ENCODE results near the gene SOX5. TPM values are rescaled to one million over a fixed set of nuclear protein-coding genes. Genes with fewer than 3 reads are reported as not detected.
"Not testable (repeated sequence)": the region's sequence is repeated elsewhere in the genome, so short reads cannot be mapped to it uniquely, and the experiment has no call there.

Gene SOX5
- total RNA-seq, 2 experiments from 2014 or later, result not detected

GRCh38 chr12:23509832-23510231 lies 439.6 kb downstream of the SOX5 start:
- H3K36me3 Mint-ChIP-seq (ENCODE audit: low read depth); CTCF ChIA-PET; H3K4me1 Mint-ChIP-seq; H3K27me3 Mint-ChIP-seq; H3K27ac Mint-ChIP-seq; DNase-seq; H3K9me3 Mint-ChIP-seq; POLR2A ChIA-PET; H3K4me3 Mint-ChIP-seq: not testable (repeated sequence)

DNA sequence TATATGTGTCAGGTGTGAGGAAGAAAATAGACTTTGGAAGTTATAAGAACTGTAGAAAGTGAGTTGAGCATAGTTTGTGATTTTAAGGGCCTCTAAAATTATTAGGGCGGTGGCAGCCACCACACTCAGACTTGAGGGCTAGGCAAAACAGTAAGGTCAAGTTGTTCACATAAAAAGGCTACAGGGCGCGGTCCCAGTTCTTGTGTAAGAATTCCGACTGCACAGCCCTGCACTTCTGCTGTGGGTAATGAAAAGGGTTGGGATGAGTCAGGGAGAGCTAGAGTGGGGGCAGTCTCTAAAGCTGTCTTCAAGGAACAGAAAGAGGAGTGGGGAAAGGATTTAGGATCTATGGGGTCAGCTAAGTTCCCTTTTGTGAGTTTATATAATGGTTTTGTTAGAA lies 441.7 kb downstream of the SOX5 start:
- H3K36me3 Mint-ChIP-seq (ENCODE audit: low read depth); H3K27ac Mint-ChIP-seq; H3K9me3 Mint-ChIP-seq; H3K4me1 Mint-ChIP-seq; POLR2A ChIA-PET; H3K27me3 Mint-ChIP-seq; H3K4me3 Mint-ChIP-seq; DNase-seq; CTCF ChIA-PET: not testable (repeated sequence)

GRCh38 chr12:23505736-23506135 lies 443.7 kb downstream of the SOX5 start:
- POLR2A ChIA-PET; DNase-seq; H3K9me3 Mint-ChIP-seq; H3K36me3 Mint-ChIP-seq (ENCODE audit: low read depth); H3K27ac Mint-ChIP-seq; CTCF ChIA-PET; H3K4me3 Mint-ChIP-seq; H3K4me1 Mint-ChIP-seq; H3K27me3 Mint-ChIP-seq: not testable (repeated sequence)

DNA sequence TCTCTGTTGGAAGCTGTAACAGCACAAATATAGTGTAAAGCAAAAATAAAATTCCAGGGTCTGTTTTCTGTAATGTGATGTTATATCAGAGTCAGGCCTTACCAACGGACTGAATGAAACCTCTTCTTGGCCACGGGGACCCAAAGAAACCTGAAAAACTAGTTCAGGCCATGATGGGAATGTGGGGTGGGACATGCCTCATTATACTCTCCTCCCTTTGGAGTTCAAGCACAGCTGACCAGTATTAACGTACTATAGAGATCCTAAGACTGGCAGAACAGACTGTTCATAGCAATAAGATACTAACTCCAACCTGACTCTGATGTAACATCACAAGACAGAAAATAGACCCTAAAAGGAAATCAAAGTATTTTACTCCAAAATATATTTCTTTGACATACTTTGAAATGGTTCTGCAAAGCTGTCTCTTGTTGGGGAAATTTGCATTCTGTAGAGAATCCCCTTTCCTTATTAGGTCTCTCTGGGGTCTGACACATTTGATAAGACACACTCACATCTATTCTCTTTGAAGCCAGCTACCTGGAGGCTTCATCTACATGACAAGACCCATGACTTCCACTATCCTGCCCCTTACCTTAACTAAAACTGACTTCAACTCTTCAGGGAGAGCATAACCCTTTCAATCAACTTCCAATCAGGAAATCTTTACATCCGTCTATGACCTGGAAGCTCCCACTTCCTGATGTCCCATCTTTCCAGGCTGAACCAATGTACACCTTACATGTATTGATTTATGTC lies 444.6 kb downstream of the SOX5 start:
- CTCF ChIA-PET, result no interaction called here
- no peak for DNase-seq
- Mint-ChIP-seq H3K36me3 (ENCODE audit: low read depth) (no peaks in the 10 kb centered on the region), H3K4me1 (no peaks in the 10 kb centered on the region), H3K9me3 (peaks cover 5% of the 10 kb centered on the region), H3K4me3 (no peak overlapping the region), H3K27me3 (no peaks in the 10 kb centered on the region), H3K27ac (no peak overlapping the region)
- POLR2A ChIA-PET, result no interaction called here

GRCh38 chr12:23504043-23504442 lies 445.4 kb downstream of the SOX5 start:
- CTCF ChIA-PET, result no interaction called here
- Mint-ChIP-seq H3K27me3 (no peaks in the 10 kb centered on the region), H3K36me3 (ENCODE audit: low read depth) (no peaks in the 10 kb centered on the region), H3K4me1 (no peaks in the 10 kb centered on the region), H3K9me3 (peaks cover 5% of the 10 kb centered on the region), H3K27ac (no peak overlapping the region), H3K4me3 (no peak overlapping the region)
- POLR2A ChIA-PET, result no interaction called here
- DNase-seq, result no peak

- H3K36me3 Mint-ChIP-seq (ENCODE audit: low read depth), result no peaks in the 10 kb centered on the region
- CTCF ChIA-PET, result no interaction called here
- no peaks in the 10 kb centered on the region for H3K4me1 Mint-ChIP-seq
These were observed 445.9 kb downstream of the SOX5 start for GRCh38 chr12:23503544-23503943.

DNA sequence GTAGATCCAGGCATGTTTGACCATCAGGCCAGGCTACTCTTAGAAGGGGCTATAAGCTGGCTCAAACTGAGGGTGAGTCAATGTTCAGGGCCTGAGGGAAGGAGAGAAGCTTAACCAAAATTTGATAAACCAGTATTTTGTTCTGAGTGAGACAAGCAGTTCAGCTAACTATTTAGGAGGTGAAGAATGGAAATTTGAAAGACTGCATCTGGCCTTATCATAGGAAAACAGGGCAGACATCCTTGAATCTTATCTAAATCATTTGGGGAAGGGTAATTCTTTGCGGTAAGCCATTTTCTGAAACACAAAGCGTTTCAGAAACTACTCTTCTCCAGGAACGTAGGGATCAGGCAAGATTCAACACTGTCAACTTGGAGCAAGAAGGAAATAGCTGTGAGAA lies 447.2 kb downstream of the SOX5 start:
- ChIA-PET POLR2A (no interaction called here), CTCF (no interaction called here)
- no peak for DNase-seq
- no peaks in the 10 kb centered on the region for H3K4me1 Mint-ChIP-seq
- H3K36me3 Mint-ChIP-seq (ENCODE audit: low read depth), result no peaks in the 10 kb centered on the region
- no peaks in the 10 kb centered on the region for H3K27me3 Mint-ChIP-seq
- no peak overlapping the region for H3K4me3 Mint-ChIP-seq
- no peak overlapping the region for H3K27ac Mint-ChIP-seq
- peaks cover 11% of the 10 kb centered on the region for H3K9me3 Mint-ChIP-seq

More at GRCh38 chr12:23503544-23503943, 445.9 kb downstream of the SOX5 start:
- POLR2A ChIA-PET, result no interaction called here
- Mint-ChIP-seq H3K27me3 (no peaks in the 10 kb centered on the region), H3K9me3 (peaks cover 7% of the 10 kb centered on the region), H3K4me3 (no peak overlapping the region), H3K27ac (no peak overlapping the region)
- no peak for DNase-seq

GRCh38 chr12:23495472-23495871 lies 454.0 kb downstream of the SOX5 start:
- Mint-ChIP-seq H3K9me3 (peaks cover 6% of the 10 kb centered on the region), H3K27ac (no peak overlapping the region), H3K4me1 (no peaks in the 10 kb centered on the region), H3K4me3 (no peak overlapping the region), H3K27me3 (no peaks in the 10 kb centered on the region), H3K36me3 (ENCODE audit: low read depth) (no peaks in the 10 kb centered on the region)
- ChIA-PET POLR2A (no interaction called here), CTCF (no interaction called here)
- DNase-seq, result no peak

DNA sequence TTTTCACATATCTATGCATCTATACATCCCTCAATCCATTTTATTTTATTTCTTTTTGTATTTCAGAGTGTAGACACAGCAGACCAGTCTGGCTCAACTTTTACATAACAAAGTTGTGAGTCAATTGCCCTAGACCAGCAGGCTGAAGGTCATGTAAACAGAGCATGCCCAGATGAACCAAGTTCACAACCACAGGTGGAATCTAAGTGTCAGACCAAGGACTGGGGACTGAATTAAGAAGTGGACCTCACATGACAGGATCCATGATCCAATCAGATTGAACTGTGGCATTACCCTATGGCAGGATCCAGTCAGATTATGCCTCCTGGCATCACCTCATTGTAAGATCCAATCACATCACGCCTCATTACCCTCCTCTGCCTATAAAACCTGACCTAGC lies 455.8 kb downstream of the SOX5 start:
- POLR2A ChIA-PET, result no interaction called here
- Mint-ChIP-seq H3K9me3 (peaks cover 6% of the 10 kb centered on the region), H3K27ac (no peak overlapping the region), H3K27me3 (no peaks in the 10 kb centered on the region), H3K4me1 (no peaks in the 10 kb centered on the region), H3K36me3 (ENCODE audit: low read depth) (no peaks in the 10 kb centered on the region), H3K4me3 (no peak overlapping the region)
- CTCF ChIA-PET, result no interaction called here
- DNase-seq, result no peak

- H3K9me3 Mint-ChIP-seq; CTCF ChIA-PET; H3K4me1 Mint-ChIP-seq; H3K27ac Mint-ChIP-seq; H3K27me3 Mint-ChIP-seq; POLR2A ChIA-PET; DNase-seq; H3K36me3 Mint-ChIP-seq (ENCODE audit: low read depth); H3K4me3 Mint-ChIP-seq: not testable (repeated sequence)
These were observed 458.4 kb downstream of the SOX5 start for GRCh38 chr12:23491029-23491428.

DNA sequence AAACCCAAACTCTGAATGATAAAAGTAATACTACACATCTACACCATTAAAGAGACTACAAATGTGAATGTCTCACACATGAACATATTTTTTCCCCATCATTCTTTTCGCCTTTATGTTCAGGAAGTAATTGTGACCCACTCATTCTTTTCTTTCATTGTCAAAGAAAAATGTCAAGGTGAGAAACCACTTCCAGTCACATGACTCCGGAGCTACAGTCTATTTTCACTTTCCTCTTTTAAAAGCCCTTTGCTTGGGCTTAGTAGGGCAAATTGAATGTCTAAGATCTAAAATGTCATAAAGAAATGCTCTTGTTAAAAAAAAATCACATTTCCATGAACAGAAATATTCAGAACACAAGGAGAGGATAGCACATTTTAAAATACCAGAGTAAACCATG lies 461.3 kb downstream of the SOX5 start:
- no peak for DNase-seq
- Mint-ChIP-seq H3K9me3 (peaks cover 6% of the 10 kb centered on the region), H3K4me3 (no peak overlapping the region), H3K4me1 (no peaks in the 10 kb centered on the region), H3K36me3 (ENCODE audit: low read depth) (no peaks in the 10 kb centered on the region), H3K27me3 (no peaks in the 10 kb centered on the region), H3K27ac (no peak overlapping the region)
- ChIA-PET CTCF (no interaction called here), POLR2A (no interaction called here)

DNA sequence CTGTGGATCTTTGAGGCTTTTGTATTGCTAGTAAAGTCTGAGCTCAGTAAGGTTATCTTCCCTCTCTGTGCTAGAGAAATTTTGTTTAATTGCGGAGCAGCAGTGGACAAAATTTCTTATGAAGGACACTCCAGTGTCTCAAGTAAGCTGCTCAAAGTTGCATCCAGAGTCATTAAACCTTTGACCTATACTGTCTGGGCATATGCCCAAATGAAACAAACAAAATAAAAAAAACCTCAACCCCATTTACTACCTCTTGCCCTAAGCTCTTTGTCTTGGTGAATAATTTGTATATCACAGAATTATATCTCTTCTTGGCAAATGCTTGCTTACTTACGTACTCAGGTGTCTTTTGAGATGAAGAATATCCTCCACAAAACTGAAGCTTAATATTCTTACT lies 465.2 kb downstream of the SOX5 start:
- Mint-ChIP-seq H3K4me3 (no peak overlapping the region), H3K9me3 (peaks cover 9% of the 10 kb centered on the region), H3K27ac (no peak overlapping the region), H3K27me3 (no peaks in the 10 kb centered on the region), H3K36me3 (ENCODE audit: low read depth) (no peaks in the 10 kb centered on the region), H3K4me1 (no peaks in the 10 kb centered on the region)
- CTCF ChIA-PET, result no interaction called here
- POLR2A ChIA-PET, result no interaction called here
- no peak for DNase-seq

DNA sequence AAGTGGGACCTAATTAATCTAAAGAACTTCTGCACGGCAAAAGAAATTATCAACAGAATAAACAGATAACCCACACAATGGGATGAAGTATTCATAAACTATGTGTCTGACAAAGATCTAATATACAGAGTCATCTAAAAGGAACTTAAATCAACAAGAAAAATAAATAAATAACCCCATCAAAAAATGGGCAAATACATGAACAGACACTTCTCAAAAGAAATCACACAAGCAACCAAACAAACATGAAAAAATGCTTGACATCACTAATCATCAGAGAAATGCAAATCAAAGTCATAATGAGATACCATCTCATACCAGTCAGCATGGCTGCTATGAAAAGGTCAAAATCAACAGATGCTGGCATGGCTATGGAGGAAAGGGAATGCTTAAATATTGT lies 466.9 kb downstream of the SOX5 start:
- H3K36me3 Mint-ChIP-seq (ENCODE audit: low read depth), result no peaks in the 10 kb centered on the region
- ChIA-PET CTCF (no interaction called here), POLR2A (no interaction called here)
- no peaks in the 10 kb centered on the region for H3K27me3 Mint-ChIP-seq
- no peak for DNase-seq
- H3K4me1 Mint-ChIP-seq, result no peaks in the 10 kb centered on the region
- no peak overlapping the region for H3K27ac Mint-ChIP-seq
- H3K9me3 Mint-ChIP-seq, result peaks cover 10% of the 10 kb centered on the region
- H3K4me3 Mint-ChIP-seq, result no peak overlapping the region

Measured in activated CD4-positive, alpha-beta T cell treated with anti-CD3 and anti-CD28 coated beads, Interleukin-2, amount 10 ng/mL, durations not matched to agents 7 days and 5 days (primary cell).